Fibroblast of skin of right biceps (primary cell): Measurements from ENCODE around the gene TSEN2.
"Not testable (repeated sequence)": the region's sequence is repeated elsewhere in the genome, so short reads cannot be mapped to it uniquely, and the experiment has no call there.

Experiments
- DNase-seq: peaks from one replicate; pipeline ENCODE4 v3.0.0-alpha.2; 2013

TSEN2 gene

DNA sequence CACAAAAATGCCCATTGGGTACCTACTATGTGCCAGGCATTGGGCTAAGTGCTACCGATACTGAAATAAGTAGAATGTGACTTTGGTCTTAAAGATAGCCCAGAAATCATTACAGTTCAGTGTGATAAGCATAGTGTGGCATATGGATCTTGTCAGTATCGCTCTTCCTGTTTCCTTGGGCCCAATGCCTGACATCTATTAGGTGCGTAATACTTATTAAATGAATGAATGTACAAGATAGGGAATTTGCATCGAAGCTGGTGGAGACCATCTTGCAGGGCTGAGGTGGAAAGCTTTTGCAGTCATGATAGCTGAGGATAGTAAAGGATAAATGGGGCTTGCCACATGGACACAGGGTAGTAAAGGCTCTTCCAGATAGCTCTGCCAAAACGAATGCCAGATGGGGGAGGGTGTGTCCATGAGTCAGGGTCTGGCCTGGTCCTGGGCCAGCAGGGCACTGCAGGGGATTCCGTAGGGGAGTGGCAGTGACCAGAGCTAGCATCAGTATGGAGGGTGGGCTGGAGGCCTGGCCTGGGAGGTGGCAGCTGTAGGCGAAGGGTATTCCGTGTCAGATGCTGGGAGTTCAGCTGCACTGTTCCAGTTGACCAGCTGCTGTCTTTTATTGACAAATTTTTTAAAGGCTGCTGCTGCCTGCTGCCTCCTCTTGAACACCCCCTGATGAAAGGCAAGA, 23.5 kb downstream of the TSEN2 start:
- DNase-seq = peak; percentile 69

DNA sequence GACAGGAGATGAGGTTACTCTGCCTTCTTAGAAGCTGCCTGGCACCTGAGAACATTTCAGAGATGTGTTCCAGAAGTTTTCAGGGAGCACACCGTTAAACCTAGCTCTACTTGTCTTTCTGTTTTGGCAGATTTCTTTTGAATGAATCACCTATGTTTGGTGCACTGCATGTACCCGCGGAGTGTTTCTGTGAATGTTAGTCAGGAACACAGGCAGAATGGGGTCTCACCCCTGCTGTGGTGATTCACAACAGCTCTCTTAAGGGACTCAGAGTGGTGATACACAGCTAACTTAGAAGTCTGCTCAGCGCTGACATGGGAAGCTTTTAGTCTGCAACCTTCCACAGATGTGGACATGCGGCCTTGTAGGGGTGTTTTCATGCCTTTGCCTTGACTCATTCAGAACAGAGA, 24.0 kb downstream of the TSEN2 start:
- peak; percentile 99 for DNase-seq

DNA sequence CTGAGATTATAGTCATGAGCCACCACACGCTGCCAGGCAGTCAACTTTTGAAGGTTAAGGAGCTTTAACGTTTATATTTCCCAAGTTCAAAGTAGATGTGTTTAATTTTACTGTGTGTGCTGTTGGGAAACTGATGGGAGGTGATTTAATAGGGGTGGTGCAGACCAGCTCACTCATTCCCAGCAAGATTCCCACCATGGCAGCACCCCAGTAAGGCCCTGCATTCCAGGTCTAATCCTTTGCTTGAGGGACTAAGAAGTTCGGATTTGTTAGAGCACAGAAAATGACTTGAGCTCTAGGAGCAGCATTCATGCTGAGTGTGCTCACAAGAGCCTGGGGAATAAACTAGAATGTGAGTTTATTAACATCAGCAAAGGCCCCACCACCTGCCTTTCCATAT, 25.2 kb downstream of the TSEN2 start:
- no peak for DNase-seq

DNA sequence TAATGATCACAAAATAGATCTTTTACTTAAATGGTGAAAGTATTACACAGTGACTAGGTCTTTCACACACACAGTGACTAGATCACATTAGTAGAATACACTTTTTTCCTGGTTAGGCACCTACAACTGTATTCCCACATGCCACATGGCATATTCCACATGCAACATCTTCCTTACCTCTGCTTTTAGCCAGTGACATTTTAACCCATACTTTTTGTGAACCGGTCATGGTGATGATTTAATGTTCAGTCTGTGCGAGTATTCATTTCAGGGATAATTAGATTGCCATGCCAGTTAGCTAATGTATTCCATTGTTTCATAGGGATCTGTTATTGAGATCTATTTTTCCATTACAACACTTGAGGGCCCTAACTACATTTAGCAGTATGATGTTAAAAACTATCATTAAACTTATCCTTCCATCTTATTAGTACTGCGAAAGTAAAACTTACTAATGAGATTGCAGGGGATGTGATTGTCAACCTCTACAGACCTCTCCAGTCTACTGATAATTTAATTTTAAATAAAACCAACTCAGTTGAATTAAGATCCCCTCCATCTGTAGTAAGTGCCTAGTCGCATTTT, 28.3 kb downstream of the TSEN2 start:
- no peak for DNase-seq

DNA sequence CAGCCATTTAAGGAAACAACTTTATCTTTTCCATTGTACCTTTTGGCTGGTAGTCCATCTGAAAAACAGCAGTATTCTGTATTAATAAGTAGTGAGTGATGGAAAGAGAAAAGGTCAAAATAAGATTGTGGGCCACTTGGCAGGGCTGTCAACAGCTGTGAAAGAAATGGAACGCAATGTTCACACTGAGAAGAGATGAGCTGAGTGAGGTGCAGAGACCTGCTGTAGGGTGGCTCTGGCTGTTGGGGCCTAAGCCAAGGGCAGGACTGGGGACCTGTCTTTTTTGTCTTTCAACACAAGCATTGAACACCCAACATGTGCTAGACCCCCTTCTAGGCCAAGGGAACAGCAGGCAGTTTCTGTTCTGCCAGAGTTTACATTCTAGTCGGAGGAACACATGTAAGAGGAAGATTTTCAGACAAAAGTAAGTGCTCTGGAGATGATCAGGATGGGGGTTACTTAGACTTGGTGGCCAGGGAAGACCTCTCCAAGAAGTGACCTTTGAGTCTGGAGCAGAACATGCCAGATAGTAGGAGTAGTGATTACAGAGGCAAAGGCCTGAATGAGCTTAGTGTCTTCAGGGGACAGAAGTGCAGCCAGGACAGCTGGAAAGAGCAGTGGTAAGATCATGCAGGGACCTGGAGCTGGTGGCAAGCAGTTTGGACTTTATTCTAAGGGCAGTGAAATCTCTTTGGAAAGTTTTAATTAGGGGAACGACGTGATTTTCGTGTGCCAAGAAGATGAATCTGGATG, 29.6 kb downstream of the TSEN2 start:
- no peak for DNase-seq

DNA sequence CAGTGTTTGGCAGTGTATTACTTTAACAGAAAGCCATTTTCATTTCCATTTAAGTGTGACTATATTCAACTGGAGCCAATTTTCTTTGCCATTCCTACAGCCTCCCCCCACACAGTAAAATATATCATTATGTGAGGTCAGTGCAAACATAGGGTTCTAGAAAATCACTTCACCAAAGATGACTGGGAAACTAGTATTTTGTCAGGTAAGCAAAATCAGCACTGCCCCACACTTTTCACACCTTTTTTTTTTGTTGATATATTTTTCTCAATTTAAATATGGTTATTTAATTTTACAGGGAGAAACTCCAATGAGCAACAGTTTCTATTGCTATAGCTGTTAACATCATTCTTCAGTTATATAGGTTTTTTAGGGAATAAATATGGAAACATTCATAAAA, 31.4 kb downstream of the TSEN2 start:
- DNase-seq = no peak

DNA sequence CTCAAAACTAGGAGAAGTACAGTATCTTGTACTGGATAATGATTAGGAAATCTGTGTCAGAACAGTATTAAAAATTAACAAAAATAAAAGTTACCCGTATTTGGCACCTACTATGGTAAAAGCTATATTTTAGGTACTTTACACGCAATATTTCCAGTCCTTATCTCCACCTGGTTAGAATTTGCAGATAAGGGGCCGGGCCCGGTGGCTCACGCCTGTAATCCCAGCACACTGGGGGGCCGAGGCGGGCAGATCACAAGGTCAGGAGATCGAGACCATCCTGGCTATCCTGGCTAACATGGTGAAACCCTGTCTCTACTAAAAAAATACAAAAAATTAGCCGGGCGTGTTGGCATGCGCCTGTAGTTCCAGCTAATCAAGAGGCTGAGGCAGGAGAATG, 32.6 kb downstream of the TSEN2 start:
- DNase-seq = no peak

DNA sequence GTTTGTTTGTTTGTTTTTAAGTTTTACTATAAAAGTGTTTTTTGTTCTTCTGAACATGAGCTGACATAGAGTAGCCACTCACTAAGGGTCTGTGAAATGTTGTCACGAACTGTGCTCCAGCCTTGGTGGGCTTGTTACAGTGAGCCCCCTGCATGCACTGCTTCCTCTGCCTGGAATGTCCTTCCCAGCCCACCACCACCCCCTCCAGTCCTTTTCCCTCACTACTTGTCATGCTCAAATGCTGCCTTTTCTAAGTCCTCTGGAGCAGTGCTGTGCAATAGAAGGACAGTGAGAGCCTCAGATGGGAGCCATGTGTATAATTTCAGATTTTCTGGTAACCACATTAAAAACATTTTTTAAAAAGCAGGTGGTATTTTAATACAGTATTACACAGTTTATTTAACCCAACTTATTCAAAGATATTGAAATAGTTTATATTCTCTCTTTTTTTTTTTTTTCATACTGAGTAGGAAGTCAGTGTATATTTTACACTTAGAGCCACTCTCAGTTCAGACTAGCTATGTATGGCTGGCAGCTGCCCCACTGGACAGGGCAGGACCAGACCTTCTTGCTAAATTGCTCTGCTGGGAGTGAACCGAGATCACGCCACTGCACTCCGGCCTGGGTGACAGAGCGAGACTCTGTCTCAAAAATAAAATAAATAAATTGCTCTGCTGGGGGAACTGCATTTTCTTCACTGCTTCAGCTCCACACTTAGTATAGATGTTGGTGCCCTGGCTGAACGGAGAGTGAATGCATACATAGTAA, 34.2 kb downstream of the TSEN2 start:
- no peak for DNase-seq

DNA sequence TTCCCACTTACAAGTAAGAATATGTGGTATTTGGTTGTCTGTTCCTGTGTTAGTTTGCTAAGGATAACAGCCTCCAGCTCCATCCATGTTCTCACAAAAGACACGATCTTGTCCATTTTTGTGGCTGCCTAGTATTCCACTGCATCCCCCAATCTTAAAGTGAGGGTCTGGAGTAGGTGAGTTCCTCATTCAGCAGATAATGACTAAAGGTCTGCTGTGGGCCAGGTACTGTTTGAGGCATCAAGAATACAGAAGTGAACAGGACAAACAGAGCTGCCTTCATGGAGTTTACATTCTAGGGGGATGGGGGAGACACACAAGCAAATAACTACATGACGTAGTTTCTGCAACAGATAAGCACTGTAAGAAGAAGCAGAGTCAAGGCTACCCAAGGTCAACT, 36.7 kb downstream of the TSEN2 start:
- DNase-seq = no peak

DNA sequence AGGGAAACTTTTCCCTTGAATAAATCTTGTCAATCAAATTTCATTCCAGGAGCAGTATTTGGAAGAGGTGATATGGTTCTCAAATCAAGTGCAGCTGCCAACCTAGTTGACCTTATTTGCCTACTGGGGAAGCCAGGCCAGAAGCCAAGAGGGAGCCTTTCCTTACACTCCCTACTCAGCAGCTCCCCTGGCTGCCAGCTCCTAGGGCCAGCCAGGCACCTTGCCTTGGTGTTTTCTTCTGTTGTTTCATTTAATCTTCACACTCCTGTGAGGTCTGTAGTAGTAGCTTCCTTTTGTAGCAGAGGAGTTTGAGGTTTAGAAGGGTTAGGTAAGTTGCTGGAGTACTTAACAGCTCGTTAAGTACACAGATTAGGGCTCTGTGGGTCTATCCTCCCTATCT, 38.4 kb downstream of the TSEN2 start:
- DNase-seq = no peak

DNA sequence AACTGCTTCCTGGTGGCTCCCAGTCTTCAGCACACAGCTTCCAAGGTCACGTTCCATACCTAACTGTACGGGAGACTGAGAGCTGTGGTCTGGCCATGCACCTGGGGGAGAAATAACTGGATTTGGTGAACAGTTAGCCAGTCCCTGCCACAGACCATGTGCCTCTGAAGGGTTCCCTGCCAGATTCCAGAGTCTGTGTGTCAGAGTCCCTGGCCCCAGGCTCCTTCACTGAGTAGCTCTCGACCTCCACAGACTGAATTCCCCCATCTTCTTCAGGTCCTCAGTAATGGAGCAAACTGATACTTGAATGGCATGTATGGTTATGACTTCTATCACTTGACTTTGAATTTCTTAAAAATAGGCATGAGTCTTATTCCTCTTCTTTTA, 43.5 kb downstream of the TSEN2 start:
- no peak for DNase-seq

DNA sequence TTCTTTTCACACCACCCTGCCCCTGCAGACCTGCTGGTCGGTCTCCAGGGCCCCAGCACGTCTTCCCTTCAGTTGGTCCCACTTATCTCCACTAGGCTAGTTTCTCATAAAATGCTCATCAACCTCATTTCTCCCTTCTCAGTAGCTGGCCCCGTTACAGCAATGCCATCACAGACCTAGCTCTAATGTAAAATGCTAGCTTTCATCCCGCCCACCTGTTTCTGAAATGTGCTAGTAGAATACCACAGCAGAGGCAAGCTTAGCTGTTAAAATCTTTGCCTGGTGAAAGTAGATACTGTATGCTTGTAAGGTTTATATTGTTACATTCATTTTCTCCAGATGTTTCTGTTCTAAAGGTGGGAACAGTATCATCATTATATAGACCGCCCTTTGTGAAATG, 47.9 kb downstream of the TSEN2 start:
- no peak for DNase-seq

DNA sequence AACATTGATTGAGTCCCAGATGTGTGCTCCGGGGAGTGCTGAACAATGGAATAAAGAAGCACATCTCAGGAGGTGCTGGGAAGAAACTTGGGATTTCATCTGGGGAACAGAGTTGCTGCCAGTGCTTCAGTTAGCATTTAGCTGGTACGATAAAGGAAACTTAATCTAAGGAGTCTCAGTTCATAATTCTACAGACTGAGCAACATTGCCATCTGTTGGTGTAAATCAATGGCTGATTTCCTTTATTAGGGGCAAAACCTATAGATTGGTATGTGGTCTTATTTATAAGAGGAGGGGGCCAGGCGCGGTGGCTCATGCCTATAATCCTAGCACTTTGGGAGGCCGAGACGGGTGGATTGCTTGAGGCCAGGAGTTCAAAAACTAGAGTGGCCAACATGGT, 52.1 kb downstream of the TSEN2 start:
- peak; percentile 9 for DNase-seq

DNA sequence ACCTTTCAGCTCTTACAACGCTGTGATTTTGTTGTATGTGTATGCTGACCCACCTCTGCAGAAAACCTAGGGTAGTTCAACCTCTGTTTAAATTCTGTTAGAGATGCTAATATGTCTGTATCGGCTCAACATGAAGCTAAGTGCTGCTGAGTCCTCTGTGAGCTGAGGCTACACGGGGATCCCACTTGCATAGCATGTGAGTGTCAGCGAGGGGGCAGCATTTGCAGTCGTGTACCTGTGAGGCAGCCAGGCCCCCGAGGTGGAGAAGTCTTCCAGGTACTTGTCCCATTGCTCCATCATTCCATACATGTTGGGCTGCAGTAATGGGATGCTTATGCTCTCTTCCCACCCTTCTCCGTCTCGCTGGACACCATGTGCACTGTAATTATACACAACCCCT, 57.3 kb downstream of the TSEN2 start:
- DNase-seq = no peak

DNA sequence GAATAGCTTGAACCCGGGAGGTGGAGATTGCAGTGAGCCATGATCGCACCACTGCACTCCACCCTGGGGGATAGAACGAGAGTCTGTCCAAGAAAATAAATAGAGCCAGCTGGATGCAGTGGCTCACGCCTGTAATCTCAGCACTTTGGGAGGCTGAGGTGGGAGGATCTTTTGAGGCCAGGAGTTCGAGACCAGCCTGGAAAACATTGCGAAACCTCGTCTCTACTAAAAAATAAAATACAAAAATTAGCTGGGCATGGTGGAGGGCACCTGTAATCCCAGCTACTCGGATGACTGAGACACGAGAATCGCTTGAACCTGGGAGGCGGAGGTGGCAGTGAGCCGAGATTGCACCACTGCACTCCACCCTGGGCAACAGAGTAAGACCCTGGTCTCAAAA, 59.2 kb downstream of the TSEN2 start:
- DNase-seq = not testable (repeated sequence)

DNA sequence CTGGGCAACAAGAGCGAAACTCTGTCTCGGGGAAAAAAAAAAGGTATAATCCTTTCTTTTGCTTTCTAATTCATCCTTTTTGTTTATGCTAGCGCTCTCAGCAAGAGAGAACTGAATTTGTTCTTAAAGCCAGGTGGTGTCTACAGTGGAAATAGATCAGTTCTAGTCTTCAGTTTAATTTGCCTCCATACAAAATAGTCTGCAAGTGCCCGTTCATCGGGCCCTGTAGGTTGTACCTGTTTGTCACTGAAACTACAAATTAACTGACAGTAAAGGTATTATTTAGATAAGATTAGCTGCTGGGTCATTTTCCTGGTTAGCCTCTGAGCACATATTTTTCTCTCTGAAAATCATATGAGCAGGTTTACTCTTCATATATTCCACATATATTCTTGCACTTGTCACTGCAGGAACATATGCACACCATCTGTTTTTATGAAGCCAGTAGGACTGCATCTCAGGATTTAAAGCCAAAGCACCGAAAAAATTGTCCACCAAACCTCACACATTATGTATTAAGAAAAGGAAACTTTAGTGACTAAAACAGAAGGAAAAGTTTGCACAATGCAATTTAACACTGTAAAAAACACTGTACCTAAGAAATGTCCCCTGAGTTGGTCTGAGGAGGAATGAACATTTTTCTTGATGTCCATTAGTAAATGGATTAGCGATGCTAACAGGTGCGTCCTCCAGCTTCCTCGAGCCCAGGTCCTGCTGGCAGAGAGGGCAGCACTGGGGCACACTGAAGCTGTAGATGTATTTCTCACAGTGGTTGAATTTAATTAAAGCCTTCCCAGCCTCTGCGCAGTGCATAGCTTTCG, 60.6 kb downstream of the TSEN2 start:
- no peak for DNase-seq

DNA sequence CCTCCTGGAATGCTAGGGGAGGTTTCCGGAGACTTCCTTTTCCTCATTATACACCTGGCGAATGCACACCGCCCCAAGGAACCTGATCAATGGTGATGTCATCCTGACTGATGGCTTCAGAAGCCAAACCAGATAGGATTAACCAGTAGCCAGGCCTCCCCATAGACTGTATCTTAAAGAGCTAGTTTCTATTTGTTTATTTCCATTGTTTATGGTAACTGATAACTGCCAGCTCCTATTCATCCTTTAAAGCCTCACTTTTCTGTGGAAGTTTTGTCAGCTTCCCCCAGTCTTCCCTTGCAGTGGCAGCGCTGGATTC, 61.2 kb downstream of the TSEN2 start, which contains the start of gene MKRN2OS:
MKRN2OS (minus strand) TSS at position 27 of the 319 bp plus-strand sequence. CDS start 35 bp downstream, outside the sequence.
- DNase-seq = no peak

DNA sequence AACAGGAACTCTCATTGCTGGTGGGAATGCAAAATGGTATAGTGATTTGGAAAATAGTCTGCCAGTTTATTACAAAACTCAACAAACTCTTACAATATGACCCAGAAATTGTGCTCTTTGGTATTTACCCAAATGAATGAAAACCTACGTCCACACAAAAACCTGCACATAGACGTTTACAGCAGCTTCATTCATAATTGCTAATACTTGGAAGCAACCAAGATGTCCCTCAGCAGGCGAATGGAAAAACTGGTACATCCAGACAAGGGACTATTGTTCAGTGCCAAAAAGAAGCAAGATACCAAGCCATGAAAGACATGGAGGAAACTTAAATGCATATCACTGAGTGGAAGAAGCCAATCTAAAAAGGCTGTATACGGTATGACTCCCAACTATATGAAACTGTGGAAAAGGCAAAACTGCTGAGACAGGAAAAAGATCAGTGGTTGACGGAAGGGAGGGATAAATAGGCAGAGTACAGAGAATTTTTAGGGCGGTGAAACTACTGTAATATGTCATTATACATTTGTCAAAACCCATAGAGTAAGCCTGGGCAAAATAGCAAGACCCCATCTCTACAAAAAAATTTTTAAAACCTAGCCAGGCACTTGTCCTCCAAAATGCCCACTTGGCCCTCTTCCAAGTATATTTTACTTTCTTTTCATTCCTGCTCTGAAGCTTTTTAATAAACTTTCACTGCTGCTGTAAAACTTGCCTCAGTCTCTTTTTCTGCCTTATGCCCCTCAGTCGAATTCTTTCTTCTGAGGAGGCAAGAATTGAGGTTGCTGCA, 65.9 kb downstream of the TSEN2 start:
- no peak for DNase-seq

DNA sequence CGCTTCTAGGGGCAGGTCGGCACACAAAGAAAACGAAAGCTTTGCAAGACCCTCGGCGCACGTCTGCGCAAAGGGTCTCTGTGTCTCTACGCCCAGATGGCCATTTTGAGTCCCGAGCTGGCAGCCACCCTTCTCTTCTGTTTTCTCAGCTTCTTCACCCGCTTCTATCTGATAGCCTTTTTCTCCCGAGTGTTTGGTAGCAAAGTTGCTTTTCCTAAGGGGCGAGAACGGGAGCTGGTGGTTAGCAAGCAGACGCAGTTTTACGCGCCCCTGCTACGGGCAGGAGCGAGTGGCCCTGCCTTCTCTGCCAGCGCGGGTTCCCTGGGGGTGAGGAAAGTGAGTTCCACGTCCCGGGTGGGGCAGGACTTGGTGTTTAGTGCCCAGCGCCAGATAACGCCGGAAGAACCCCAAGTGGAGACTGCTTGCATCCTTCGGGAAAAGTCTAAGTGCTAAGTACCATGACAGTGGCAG, 69.7 kb downstream of the TSEN2 start:
- DNase-seq = peak; percentile 29

DNA sequence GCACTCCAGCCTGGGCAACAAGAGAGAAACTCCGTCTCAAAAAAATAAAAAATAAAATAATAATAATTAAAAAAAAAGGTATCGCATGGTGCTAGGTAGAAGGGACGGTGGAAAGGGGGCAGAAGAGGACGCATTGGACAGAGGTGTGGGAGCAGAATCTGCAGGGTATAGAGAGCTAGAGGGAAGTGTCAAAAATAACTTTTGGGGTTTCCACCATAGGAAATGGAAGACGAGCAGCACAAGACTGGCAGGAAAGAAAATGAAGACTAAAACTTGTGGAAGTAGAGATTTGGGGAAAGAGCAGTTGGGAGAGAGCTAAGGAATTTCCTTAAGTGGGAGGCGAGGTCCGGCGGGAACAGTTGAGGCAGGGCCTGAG, 72.0 kb downstream of the TSEN2 start:
- DNase-seq = no peak

DNA sequence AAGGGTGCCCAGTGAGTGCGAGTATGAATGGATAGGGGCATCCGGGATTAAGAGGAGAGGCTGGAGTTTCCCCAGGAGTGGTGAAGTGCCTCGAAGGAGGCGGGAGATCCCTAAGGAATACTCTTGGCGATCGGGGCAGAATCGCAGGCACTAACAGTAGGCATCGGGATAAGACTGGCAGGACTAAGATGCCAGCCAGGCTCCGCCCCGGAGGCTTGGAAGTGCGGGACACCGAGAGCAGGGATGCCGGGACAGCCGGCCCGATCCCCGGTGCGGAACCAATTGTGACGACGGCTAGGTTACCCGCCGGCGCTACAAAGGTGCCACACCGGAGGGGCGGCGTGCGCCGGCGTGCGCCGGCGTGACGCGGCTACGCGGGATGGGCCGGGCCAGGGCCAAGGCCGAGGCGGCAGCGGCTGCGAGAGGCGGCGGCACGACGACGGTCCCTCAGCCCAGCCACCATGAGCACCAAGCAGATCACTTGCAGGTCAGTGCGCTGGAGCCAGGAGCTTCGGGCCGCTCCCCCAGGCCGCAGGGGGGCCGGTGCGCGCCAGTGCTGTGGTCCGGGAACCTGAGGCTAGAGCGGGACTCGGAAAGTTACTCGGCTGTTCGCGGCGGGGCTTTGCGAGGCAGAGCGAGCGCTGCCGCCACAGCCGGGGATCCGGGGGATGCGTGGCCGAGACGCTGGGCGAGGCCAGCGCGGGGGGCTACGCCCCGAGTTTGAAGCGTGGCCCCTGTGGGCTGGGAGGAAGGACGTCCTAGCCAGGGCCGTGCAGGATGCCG, 72.6 kb downstream of the TSEN2 start, which contains the start of gene MKRN2:
MKRN2 (plus strand) TSS at position 398 of the 783 bp plus-strand sequence; CDS start at position 462, 64 bp downstream.
- peak; percentile 87 for DNase-seq
